Measurements from ENCODE around the gene LONRF3. TPM values are rescaled to one million over a fixed set of nuclear protein-coding genes. Genes with fewer than 3 reads are reported as not detected.
"Not testable (repeated sequence)": the region's sequence is repeated elsewhere in the genome, so short reads cannot be mapped to it uniquely, and the experiment has no call there.

Gene LONRF3
- polyA plus RNA-seq, 3 donors, result 0.77 to 1.1 (median 0.77) TPM

- DNase-seq, result no peak
These were observed 6.3 kb downstream of the LONRF3 start for GRCh38 chrX:118980761-118981160.

GRCh38 chrX:118983513-118983912, 9.1 kb downstream of the LONRF3 start:
- no peak for DNase-seq

- no peak for DNase-seq
These were observed 14.5 kb downstream of the LONRF3 start for GRCh38 chrX:118988911-118989310.

DNA sequence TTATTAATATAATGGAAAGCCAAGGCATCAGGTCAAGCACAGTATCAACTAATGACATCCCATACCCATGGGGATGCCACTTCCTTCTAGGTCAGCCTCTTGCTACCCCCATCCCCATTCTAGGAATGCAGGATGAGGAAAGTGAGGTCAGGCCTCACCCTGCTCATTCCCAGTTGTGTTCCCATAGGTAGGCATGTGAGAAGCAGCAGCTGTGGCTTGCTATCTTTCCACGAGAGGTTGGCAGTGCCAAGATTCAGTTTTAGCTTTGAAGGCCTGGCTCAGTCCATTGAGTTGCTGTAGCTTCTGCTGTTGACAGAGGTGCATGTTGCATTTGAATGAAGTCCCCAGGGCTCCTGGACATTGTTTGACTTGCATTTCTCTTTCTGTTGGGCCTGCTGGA, 15.5 kb downstream of the LONRF3 start:
- DNase-seq, result no peak

DNA sequence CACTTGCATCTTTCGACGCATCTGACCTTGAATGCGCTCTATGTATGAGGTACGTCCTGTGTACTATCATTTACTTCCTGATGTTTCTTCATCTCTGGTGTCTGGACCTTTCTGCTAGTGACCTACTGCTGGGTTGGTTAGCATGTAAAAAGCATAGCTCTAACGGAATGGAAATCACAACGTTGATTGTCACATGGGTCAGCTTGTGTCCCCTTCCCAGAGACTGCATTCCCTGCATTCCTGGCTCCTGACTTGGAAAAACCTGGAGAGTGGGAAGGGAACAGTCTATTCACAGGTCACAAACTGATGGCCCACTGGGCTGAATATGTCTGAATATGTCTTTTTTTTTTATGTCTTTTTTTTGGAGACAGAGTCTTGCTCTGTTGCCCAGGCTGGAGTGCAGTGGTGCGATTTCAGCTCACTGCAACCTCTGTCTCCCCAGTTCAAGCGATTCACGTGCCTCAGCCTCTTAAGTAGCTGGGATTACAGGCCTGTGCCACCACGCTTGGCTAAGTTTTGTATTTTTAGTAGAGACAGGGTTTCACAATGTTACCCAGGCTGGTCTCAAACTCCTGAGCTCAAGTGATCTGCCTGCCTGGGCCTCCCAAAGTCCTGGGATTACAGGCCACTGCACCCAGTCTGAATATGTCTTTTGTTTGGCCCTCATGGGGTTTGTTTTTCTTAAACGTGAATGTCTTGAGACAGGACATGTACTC, 16.3 kb downstream of the LONRF3 start:
- DNase-seq, result no peak

DNA sequence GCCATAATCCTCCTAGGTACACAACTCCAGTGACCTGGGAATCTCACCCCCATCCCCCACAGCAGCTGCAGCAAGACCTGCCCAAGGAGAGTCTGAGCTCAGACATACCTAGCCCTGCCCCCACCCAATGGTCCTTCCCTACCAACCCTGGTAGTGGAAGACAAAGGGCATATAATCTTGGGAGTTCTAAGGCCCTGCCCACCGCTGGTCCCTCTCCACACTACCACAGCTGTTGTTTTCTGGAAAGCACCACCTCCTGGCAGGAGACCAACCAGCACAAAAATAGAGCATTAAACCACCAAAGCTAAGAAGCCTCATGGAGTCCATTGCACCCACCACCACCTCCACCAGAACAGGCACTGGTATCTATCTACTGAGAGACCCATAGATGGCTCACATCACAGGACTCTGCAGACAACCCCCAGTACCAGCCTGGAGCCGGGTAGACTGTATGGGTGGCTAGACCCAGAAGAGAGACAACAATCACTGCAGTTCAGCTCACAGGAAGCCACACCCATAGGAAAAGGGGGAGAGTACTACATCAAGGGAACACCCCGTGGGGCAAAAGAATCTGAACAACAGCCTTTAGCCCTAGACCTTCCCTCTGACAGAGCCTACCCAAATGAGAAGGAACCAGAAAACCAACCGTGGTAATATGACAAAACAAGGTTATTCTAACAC, 18.2 kb downstream of the LONRF3 start:
- not testable (repeated sequence) for DNase-seq

GRCh38 chrX:119003462-119003861, 29.0 kb downstream of the LONRF3 start:
- DNase-seq, result no peak

DNA sequence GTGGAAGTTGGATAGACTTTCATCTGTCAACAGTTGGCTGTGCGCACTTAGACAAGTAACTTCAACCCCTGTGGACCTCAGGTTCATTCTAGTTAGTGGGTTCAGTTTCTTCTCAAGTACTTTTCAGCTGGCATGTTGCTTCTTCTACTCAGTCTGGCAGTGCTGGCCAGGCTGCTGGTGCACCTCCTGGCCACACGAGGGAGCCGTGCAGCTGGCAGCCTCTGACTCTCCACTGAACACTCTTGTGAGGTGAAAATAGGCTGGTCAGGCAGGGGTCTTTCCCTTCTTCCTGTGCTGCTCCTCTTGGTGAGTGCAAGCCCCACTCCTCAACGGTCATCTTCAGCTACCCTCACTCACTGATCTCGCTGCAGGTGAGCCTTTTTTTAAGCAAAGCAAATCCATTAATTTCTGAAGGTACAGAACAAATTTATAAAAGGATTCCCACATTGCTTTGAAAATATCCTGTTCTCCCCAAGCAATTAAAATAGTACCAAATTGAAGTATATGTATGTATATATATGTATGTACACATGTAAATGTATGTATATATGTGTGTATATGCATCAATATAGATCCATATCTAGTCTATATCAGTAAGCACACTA, 30.6 kb downstream of the LONRF3 start:
- DNase-seq, result peak; percentile 22

GRCh38 chrX:119007189-119007770, 32.9 kb downstream of the LONRF3 start:
- DNase-seq, result no peak

DNA sequence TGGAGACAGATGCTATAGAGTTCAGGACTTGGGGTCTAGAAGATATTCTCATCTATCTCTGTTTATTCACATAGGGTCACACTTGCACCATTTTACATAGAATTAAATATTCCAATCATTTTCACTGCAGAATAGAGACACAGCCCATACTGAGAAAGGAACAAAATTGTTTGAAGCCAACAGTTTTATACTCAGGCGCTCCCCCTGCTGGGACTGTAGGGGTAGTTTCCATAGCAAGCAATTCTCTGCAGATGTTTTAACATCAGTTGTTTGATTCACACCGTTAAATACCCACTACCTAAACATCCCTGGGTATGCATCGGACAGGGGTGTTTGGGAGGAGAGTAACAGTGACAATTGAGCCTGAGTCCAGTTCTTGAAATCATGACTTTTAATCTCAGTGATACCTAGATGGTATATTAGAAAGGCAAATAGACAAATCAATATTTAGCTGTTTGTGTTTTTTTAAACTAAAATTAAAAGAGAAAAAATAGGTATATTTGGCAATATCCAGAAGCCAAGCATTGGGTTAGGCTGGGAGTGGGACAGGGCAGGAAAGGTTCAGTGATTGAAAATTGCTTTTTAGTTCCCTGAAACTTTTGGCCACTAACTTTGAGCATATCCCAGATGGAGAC, 33.8 kb downstream of the LONRF3 start:
- peak; percentile 16 for DNase-seq

DNA sequence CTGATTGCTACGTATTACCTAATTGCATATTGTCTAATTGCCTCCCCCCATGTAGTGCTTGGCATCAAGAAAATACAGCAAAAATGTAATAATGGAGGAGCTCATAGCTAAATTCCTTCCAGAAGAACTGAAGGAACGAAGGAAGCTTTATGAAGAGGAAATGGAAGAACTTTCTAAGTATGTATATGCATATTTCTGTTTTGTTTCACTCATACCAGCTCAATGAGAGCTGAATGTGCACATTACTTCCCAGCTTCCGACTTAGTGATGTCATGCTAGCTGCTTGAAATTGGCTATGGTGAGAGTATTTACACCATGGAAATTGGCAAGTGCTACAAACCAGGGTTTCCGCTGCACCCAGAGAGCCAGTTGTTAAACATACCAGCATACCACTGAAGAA, 34.7 kb downstream of the LONRF3 start:
- no peak for DNase-seq

DNA sequence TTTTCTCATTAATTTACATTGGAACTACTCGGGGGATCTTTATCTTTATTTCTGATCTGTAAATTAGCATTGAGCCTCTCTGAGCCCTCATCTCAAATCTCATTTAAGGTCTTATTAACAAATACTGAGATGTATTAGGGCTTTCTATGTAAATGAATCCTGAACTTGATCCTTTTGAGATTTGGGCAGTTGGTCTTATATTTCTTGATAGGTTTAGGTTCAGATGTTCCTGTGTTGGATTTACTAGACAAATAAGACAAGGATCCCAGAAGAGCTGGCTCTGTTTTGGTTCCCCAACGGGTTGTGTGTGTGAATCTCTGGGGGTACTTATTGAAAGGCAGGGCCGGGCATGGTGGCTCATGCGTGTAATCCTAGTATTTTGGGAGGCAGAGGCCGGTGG, 36.1 kb downstream of the LONRF3 start:
- no peak for DNase-seq

DNA sequence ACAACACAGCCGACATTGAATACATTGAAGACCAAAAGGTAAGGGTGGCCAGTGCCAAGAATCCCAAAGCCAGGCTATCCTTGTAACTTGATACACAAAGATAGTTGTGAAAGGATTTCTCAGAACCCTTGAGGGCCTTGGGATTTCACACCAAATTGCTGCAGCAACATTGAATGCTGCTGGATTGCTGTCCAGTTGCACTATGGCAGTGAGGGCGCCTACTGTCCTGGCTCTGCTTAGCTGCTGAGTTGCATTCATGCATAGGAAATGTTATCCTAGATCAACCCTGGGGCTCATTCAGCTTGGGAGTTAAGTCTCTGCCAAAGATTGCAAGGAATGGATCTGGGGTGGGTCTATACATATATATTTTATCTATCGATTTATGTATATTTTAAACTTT, 38.7 kb downstream of the LONRF3 start:
- no peak for DNase-seq

GRCh38 chrX:119015407-119016237, 41.2 kb downstream of the LONRF3 start:
- peak; percentile 12 for DNase-seq

DNA sequence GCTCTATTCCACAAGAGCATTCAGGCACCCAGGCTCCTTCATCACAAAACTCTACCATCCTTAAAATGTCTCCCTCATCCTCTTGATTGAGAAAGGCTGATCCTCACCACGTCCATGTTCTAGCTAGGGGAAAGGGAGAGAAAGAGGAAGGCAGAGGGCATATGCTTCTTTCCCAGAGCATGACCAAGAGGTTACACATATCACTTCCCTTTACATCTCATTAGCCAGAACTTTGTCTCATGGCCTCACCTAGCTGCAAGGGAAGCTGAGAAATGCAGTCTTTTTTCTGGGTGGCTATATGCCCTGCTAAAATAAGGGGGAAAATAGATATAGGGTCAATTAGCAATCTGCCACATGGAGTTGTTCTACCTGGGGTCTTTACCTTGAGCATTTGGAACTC, 42.7 kb downstream of the LONRF3 start:
- no peak for DNase-seq

DNA sequence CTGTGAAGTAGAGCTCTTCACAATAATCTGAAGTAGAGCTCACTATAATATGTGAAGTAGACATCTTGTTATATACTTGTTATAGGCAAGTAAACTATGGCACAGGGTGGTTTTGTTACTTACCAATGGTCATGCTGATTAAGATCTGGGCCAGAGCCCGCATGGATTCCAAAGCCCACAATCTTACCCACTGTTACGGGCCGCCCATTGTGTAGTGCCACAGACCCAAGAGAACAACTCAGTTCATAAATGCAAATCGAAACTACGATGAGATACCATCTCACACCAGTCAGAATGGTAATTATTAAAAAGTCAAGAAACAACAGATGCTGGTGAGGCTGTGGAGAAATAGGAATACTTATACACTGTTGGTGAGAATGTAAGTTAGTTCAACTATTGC, 51.5 kb downstream of the LONRF3 start:
- no peak for DNase-seq

DNA sequence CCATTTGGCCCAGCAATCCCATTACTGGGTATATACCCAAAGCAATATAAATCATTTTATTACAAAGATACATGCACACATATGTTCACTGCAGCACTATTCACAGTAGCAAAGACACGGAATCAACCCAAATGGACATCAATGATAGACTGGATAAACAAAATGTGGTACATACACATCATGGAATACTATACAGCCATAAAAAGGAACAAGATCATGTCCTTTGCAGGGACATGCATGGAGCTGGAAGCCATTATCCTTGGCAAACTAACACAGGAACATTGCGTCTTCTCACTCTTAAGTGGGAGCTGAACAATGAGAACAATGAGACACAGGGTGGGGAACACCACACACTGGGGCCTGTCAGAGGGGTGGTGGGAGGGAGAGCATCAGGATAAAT, 51.9 kb downstream of the LONRF3 start:
- not testable (repeated sequence) for DNase-seq

DNA sequence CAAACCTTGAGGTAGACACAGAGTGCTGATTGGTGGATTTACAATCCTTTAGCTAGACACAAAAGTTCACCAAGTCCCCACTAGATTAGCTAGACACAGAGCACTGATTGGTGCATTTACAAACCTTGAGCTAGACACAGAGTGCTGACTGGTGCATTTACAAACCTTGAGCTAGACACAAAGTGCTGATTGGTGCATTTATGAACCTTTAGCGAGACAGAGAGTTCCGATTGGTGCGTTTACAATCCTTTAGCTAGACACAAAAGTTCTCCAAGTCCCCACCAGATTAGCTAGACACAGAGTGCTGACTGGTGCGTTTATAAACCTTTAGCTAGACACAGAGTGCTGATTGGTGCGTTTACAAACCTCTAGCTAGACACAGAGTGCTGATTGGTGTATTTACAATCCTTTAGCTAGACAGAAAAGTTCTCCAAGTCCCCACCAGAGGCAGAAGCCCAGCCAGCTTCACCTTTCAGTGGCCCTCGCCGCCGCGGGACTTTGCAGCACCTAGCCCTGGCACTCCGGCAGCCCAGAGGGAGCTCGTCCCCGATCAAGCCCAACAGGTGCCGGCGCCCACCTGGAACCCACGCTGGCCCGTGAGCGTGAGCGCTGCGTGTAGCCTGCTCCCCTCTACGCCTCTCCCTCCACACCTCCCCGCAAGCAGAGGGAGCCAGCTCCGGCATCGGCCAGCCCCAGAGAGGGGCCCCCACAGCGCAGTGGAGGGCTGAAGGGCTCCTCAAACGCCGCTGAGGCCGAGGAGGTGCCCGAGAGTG, 53.7 kb downstream of the LONRF3 start:
- DNase-seq, result not testable (repeated sequence)

GRCh38 chrX:119028733-119029330, 54.4 kb downstream of the LONRF3 start:
- no peak for DNase-seq

GRCh38 chrX:119029656-119030055, 55.2 kb downstream of the LONRF3 start:
- DNase-seq, result not testable (repeated sequence)
